NCI-H2171 treated with DMSO at 0.1 percent for 48 hours (cell line): ENCODE data around the gene MYLK.

Experiments
- DNase-seq: peaks from one replicate; lab custom pipeline; 2025; lab: John Stamatoyannopoulos, UW

The MYLK gene

DNA sequence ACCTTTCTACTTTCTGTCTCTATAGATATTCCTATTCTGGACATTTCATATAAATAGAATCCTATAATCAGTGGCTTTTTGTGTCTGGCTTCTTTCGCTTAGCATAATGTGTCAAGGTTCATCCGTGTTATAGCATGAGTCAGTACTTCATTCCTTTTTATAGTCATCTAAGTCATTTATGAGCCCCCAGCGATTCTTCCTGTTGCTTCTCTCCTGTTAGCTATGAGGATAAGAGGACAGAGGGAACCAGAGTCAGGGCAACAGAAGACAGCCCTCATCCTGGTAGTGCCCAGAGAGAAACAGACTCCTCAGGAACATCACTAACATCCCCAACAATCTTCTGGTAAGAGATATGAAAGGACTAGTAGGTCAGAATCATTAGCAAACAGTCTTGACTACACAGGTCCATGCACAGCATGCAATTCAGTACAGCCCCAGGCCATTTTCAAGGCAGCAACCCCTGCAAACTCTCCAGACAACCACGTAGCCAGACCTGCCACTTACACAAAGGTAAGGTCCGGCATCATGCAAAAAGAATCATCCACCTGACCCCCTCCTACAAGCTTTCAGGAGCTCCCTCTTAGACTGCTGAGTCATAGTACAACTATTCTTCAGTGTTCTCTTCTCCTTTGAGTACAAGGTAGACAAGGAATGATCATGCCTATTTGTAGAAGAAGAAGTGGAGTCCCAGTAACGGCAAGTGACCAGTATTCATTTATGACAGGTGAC, 91.5 kb downstream of the MYLK start:
- no peak for DNase-seq

DNA sequence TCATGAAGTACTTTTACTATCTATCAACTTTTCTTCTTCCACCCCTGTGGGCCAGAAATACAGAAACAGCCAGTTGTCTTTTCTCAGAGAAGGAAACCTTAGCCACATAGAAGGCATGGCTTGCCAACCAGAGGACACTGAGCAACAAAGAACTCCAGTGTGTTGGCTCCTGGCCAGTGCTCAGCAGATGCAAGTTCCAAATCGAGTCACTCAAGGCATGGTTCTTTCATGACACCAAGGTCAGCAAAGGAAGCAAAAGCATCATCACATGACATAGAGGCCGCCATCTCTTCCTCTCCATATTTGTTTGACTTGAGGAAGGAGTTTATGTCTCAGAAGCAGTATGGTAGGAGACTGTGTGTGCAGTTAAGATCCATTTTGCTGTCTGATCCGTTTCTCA, 92.2 kb downstream of the MYLK start:
- DNase-seq: peak; percentile 26

DNA sequence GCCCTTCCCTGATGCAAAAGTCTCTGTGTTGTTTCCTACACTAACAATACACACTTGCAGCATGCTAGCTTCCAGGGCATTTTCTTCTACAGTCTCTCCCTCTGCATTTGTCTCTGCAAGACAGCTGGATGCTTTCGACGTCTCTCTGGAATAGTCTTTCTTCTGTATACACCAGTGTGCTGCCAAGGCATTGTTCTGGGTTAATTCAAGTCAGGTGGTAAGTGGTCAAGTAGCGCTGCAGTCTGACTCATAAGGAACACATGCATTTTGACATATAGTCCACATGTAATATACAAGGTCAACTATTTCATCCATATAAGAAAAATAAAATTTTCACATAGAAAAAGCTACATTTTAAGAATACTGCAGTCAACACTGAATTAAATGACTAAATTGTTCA, 92.7 kb downstream of the MYLK start:
- no peak for DNase-seq

DNA sequence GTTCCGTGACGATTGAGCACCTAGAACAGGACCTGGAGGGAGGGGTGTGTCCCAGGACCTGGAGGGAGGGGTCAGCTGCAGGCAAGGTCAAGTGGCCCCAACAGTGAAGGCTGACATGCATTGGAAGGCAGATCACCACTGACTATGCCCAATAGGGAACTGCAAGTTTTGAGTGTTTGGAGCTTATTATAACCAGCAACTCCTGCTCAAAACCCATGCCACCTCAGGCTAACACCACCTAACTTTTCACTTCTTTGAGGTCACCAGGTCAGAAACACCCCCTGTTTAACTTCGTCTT, 93.1 kb downstream of the MYLK start:
- no peak for DNase-seq

DNA sequence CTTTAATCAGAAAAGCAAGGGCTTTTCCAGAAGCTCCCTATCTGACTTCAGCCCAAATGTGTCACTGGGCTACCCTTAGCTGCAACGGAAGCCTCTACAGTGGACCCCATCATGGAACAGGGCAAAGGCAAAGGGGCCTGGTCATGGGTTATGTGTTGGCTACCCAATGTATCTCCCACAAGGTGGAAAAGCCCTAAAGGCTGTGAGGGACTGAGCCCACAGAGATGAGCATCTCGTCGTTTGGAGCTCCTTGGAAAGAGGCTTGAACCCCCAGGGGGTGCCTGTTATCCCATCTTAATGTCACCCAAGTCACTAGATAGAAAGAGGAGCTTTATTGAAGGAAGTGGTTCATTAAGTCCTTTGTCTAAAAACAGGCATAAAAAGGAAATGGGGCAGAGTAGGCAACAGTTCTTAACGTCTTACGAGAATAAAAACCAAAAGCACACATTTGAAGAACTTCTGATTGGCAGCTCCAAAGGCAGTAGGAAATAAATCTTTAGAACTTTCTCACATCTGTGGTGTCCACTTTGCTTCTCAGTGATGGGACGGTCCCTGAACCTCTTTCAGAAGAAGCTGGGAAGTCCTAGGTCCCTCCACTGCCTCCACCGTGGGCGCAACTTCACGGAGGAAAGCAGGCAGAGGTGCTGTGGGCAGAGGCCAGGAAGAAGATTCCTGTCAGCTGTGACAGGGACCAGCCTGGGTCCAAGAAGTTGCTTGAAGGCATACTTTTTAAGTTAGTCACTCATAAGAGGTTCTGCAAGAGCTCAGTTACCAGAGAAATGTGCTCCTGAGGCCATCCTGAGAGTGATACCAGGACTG, 93.7 kb downstream of the MYLK start:
- DNase-seq: no peak

DNA sequence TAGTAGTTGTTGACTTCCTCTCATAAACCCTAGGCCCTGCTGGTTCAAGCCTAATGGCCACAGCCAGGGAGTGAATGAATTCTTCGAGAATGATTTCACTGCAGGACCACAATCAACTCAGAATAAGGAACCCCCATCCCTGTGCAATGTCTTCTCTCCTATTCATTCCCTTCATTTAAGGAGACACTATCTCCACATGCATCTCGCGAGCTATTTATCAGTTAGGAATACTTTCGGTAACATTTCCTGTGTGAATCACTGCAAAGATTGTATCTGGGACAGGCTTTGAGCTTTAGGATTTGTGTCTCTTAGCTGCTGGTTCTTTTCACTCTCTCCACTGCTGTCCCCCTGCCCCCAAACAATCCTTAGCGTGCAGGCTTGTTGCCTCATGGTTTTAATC, 94.4 kb downstream of the MYLK start:
- DNase-seq: no peak

DNA sequence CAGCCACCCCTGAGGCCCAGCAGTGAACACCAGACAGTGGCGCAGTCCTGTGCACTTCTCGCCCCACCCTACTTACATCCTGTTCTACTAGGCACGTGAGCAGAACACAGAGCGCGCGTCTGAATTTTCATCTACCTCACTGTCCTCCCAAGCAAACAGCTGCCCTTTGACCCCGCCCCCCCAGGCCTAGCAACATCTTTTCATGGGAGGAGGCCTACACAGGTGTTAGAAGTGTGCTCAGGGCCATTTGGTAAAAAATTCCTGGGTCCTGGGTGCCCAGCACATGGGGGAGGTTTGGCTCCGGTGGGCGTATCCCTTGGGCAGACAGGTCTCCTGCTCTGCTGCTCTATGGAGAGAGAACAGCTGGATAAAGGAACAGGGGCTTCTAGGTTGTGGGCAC, 95.0 kb downstream of the MYLK start:
- no peak for DNase-seq

DNA sequence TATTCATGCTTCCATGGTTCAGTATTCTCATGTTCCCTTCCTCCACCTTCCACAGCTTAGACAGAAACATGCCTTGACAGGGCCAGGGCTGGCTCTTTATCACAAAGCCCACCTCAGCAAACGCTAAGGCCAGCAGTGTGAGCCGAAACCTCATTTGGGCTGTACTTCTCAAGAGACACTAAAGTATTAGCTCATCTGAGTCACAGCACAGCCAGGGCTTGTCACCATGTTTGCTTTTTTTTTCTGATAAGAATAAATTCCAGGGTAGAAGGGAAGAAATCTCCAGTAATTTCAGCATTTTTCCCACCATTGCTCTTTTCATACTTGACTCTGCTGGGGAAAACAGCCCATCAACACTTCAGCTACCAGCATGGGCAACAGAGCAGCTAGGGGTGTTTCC, 95.4 kb downstream of the MYLK start:
- DNase-seq: no peak

DNA sequence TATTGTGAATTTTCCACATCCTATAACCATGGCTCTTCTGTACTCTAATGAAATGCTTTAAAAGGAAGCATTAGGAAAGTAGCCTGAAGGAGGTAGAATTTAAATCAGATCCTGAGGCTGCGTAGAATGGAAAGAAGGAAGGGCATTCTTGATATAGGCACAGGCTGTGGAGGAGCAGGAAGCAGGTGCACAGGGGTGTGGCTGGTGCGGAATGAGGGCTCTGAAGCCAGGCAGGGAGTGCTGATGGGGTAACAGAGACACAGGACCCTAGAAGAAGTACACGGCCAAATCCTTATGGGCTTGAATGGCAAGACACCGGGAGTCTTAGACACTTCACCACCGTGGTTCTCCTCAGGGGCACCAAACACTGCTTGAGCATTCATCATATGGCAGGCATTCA, 97.0 kb downstream of the MYLK start:
- DNase-seq: no peak

DNA sequence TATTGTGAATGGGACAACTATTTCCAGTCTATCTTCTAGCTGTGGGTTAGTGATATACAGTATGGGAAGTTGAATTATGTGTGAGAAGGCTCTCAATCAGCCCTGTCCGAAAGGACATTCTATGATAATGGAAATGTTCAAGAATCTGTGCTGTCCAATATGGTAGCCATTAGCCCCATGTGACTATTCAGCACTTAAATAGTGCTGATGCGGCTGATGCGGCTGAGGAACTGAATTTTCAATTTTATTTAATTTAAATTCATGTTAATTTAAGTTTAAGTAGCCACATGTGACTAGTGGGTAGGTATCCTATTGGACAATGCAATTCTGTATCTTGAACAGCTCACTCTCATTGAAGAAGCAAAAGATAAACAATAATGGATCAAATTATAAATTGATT, 98.5 kb downstream of the MYLK start:
- DNase-seq: no peak

DNA sequence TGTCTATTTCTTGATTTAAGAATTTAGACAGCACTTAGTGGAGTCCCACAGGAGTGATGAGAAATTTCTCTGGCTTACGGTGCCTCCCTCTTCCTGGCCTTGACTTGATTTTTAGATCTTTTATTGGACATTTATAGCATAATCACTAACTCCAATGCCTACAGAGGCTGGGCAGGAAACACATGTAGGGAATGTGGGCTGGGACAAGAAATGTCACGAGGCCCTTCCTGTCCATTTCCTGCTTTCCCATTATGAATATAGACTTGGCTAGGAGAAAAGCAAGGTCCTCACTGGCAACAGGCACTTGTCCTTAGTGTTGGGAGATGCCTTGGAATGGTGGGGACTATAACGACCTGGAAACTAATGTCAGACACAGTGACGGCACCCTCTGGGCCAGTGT, 100.3 kb downstream of the MYLK start:
- DNase-seq: no peak

DNA sequence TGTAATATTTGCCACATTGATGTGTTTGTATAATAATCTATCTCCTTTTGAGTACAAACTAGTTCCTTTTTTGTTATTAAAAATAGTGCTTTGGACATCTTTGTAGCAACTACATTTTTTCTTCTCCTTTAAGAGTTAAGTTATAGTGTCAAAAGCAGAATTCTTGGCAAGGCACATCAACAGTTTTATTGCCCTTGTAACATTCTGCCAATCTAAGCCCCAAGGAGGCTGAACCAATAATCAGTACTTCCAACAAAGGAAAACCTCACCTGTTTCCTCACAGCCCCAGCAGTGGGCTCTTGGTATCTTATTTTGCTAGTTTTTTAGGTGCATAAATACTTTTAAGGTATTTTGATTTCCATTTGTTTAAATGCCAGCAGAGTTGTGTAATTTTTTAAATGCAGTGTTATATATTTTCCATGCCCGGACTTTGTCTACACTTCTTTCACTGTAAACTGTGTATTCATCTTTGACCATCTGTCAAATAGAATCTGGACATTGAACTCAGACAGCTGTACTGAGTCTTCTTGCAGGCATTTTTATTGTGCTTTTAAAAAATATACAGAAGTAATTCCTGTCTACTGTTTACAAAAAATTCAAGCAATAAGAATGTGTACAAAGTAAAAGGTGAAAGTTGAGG, 101.0 kb downstream of the MYLK start:
- DNase-seq: no peak

DNA sequence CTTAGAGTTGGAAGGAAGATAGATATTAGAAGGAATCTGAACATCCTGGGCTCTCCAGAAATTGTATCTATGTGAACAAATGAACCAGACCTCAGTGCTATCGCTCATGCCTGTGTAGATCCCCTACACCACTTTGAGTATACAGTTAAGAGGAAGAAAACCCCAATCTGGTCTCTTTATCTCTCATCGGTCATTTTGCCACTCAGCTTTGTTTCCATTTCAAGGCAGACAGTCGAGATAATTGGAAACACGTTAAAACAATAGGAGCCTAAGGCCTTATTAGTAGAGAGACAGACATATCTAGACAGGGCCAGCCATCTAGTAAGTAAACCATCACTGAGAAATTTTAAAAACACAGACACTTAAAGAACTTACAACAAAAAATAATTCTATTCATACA, 101.6 kb downstream of the MYLK start:
- no peak for DNase-seq

DNA sequence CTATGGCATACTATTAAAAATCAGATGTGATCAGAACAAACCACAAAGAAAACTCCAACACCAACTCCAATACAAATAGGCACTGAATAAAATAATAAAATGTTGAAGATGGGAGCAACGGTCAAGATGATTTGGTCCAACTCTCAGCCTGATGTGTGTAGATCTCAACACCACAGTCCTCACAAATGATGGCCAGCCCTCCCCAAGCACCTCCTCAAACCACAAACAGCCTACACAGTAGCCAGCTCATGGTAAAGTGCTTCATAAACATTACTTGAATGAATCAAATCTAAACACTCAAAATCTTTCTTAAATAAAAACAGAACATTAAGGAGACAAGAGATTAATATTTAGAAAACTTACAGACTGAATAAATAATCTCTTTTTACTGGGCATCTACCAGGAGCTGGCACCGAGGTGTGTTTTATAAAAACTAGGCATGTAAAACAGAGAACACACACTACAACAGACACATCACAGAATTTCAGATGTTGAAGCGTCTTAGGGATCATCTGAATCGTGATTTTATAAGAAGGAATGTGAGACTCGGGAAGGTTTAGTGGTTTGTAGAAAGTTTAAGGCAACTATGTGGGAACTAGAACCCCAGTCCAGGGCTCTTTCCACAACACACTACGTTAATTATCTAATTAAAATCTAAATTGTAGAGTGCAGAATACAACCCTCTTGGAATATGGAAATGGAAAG, 102.4 kb downstream of the MYLK start:
- no peak for DNase-seq

DNA sequence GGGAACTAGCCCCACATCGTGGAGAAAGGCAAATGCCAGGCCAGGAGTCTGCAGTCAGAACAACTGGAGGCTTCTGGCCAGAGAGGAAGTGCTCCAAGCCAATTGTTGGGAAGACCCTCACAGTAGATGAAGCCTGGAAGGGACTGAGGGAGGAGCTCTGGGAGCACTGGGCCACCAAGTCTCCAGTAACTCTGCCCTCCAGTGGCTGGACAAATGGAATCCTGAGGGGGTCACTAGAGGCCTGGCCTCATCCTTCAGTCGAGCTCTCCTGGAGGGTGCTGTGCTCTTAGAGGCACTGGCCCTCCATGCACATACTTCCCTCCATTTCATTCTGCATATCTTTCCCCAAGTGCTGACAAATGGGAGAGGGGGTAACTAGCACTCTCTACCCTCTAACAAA, 103.0 kb downstream of the MYLK start:
- DNase-seq: no peak

DNA sequence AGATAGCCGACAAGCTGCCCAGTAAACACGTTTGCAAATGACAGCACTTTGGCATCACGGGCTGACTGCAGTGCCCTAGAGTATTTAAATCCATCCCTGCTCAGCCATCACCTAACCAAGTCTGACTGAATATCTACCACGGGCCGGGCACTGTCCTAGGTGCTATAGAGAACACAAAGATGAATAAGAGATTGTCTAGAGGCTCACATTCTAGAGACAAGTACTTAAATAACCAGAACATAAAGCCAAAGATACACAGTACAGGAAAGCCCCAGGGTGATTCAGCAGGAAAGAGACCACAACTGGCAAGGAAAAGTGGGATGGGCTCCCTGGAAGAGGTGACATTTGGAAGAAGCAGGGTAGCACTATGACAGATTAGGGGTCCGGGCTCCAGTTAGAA, 103.5 kb downstream of the MYLK start:
- no peak for DNase-seq

DNA sequence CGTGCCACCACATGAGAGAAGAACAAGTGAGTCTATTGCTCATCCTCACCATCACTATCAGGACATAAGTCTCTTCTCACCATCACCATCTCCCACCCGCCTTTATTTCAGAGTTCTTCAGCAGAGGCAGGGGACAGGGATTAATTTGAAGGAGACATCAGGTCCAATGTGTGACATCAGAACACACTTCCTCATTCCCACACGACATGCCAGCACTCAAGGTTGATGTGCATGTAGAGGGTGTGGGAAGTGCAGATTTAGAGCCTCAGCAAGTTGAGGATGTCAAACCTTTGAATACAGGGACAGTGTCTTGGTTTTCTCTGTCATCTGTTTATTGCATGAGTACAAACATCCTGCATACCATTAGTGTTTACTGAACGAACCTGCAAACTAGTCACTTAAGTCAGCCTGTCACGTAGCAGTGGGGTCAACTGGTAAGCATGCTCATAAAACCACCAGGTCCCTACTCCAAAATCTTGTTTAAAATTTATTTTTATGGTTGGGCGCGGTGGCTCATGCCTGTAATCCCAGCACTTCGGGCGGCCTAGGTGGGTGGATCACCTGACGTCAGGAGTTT, 104.4 kb downstream of the MYLK start:
- no peak for DNase-seq

DNA sequence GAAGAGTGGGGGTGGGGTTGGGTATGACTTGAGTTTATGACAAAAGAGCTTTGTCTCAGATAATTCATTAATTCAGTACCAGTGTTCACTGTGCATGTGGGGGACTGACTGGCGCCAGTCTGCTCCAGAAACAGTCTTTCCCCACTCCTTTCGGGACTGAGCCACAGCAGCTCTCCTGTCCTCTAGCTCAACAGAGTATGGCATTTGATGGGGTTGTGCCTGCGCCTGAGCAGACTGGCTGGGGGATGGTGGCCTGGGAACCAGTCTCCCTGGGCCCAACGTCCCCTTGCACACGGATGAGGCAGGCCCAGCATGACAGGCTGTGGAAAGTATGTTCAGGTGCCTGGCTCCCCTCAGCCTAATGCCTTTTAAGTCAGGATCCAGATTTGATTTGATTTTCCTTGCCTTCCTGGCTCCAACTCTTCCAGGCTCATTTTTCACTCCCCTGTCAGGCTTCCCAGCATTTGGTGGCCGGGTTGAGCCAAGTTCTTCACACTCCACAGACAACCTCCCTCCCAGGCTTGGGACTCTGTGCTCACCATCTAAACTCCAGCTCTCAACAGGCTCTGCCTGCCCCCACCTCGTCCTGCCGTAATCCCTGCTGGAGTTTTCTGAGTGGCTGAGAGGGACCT, 105.0 kb downstream of the MYLK start:
- no peak for DNase-seq

DNA sequence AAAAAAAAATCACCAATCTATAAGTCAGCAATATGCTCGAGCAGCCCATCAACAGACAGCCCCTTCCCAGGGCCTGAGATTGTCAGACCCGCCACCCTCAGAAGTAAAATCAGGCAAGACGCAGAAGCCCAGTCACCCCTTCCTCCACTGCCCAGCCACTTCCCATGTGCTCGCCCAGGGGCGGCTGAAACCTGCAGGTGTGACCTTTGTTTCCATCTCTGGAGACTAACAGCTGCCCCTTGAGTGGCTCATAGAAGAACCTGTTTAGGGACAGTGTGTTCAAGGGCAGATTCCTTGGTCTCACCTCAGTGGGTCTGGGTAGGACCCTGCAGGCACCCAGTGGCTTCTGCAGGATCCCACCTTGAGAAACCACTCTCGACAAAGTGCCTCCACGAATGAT, 105.6 kb downstream of the MYLK start:
- DNase-seq: no peak

DNA sequence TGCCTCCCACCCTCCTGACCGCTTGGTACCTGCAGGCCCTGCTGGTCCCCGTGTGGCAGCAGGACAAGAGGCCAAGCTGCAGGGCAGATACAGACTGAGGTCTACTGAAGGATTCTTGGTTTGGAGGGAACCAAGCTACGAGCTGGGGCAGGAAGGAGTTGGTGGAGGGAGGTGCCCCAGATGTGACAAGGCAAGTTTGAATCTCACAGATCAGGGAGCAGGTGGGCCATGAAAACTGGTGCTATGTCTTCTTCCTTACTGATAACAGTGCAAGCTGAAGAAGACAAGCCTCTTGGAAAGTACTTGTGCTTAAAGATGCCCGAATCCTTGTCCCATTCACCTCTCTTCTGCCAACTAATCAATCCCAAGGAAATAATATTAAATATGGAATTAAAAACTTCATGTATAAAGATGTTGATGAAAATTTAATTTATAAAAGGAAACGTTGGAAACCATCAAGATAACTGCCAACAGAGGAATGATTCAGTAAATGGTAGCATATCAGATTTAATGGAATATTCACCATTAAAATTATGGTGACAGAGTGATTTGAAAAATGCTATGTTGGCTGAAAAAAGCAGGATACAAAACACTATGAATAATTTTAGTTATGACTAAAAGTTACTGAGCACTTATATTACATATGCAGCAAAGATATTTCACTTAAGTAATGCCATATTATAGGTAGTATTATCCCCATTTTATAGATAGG, 107.9 kb downstream of the MYLK start:
- no peak for DNase-seq

DNA sequence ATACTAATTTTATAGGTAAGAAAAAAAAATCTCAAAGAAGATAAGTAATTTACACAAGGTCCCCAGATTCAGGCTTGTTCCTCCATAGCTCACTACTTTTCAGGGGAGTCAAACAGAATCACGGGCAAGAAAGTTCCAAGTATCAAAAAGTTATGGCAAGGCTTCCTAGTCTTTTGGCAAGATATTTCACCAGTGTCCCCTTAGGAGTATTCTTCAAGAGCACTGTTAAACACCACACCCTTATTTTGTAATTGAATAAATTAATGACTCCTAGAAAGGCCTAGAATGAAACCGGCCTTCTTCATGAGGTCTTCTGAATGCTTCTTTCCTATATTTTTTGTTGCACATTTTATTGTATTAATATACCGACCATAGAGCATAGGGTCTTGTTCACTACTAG, 109.7 kb downstream of the MYLK start:
- no peak for DNase-seq
